Measurements from ENCODE around the gene PMPCB.
"Not testable (repeated sequence)": the region's sequence is repeated elsewhere in the genome, so short reads cannot be mapped to it uniquely, and the experiment has no call there.

Gene PMPCB, protein sequence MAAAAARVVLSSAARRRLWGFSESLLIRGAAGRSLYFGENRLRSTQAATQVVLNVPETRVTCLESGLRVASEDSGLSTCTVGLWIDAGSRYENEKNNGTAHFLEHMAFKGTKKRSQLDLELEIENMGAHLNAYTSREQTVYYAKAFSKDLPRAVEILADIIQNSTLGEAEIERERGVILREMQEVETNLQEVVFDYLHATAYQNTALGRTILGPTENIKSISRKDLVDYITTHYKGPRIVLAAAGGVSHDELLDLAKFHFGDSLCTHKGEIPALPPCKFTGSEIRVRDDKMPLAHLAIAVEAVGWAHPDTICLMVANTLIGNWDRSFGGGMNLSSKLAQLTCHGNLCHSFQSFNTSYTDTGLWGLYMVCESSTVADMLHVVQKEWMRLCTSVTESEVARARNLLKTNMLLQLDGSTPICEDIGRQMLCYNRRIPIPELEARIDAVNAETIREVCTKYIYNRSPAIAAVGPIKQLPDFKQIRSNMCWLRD

DNA sequence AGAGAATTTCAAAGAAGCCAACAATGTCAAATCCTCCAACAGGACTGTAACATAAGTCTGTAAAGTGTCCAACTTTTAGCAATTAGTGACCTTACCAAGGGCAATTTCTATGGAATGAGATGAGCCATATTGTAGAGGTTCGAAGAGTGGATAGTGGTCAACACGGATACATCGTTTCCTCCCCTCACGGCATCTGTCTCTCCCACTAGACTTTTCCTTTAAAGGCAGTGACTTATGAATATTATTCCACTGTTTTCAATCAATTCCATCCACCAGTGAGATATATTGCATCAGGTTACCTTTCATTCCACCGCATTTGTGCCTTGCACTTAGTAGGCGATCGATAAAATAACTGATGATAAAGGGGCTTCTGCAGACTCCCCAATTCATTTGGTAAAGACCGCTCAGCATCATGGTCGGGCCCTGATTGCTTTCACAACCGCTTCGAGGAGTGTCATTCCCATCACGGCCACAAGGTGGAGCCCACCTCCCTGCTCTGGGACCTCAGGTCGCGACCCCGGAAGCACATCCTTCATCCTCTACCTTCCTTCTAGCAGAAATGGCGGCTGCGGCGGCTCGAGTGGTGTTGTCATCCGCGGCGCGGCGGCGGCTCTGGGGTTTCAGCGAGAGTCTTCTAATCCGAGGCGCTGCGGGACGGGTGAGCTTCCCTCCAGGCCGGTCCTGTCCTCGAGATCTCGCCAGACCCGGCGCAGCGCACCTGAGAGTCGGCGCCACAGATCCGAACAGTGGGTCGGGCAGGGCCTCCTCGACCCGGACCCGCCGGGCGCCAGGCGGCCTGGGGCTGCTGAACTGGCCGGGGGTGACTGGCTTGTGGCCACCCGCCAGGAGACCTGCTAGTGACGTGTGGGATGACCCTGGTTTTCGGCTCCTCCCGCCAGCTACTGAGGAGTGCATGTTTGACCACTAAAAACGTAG, at the start of gene PMPCB:
Gene PMPCB (plus strand): TSS at position 535 of the 936 bp plus-strand sequence. CDS start 25 bp downstream, at position 560.
- peak; percentile 95 for DNase-seq (ENCODE audit: low spot score)

DNA sequence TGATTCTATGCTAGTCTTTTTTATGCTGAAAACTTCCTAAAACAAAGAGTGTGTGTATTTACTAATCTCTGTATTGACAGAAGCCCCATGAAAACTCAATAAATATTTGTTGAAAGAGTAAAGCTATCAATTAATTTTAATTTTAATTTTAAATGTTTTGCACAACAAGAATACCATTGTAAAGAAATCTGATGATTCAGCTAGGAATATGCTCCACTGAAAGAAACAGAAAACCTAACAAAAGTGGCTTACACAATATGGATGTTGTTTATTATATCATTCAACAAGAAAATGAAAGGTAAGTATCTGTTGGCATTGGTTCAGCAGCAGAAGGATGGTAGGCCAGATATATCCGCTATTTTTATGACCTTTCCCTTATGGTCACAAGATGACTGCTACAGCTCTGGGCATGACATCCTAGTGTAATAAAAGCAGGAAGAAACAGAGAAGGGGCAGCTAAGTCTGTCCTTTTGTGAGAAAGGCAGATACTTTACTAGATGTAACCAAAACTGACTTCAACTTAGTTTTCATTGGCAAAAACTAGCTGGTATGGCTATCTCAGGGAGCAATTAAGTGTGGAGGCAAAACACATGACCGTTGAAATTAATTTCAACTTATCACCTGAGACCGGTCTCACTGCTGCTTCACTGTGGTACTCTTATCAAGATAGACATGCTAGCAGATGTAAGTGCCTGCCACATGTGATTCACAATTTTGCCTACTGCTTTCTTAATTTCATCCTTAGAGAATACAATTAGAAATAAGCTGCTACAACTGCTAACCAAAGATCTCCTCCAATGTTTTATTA, 43.3 kb upstream of the PMPCB start:
- DNase-seq (ENCODE audit: low spot score), result not testable (repeated sequence)

DNA sequence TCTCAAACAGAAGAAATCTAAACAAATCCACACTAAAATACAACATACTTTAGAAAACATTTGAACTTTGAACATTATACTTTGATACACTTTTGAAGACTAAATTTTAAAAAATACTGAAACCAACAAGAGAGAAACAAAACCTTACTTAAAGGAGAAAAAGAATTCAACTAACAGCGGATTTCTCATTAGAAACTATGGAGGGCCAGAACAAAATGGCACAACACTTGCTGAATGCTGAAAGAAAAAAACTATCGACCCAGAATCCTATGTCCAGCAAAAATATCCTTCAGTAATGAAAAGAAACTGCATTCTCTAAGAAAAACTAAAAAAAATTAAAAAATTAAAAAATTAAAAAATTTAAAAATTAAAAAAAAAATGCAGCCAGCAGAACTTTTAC, 33.2 kb upstream of the PMPCB start:
- DNase-seq (ENCODE audit: low spot score), result not testable (repeated sequence)

DNA sequence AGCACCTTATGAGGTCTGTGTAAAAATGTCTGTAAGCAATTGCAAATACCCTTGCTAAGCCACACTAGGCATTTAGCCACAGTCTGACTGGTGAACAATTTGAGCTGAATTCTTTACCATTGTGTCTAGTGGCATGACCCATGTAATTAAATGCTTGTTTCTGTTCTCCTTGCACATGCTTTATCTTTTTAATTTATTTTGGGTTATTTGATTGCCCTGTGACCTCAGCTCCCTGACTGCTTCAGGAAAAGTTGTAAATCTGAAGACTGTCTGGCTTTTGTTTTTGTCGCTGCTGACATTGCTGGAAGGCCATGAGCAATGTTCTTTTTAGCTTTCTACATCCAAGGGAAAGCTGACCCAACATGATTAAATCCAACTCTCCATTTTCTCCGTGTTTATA, 31.0 kb upstream of the PMPCB start:
- not testable (repeated sequence) for DNase-seq (ENCODE audit: low spot score)

- not testable (repeated sequence) for DNase-seq (ENCODE audit: low spot score)
These were observed 23.9 kb upstream of the PMPCB start for GRCh38 chr7:103273374-103273773.

GRCh38 chr7:103274867-103275266, 22.4 kb upstream of the PMPCB start:
- not testable (repeated sequence) for DNase-seq (ENCODE audit: low spot score)

- DNase-seq (ENCODE audit: low spot score), result not testable (repeated sequence)
These were observed 19.0 kb upstream of the PMPCB start for GRCh38 chr7:103278195-103278594.

GRCh38 chr7:103279636-103279962, 17.6 kb upstream of the PMPCB start:
- not testable (repeated sequence) for DNase-seq (ENCODE audit: low spot score)

DNA sequence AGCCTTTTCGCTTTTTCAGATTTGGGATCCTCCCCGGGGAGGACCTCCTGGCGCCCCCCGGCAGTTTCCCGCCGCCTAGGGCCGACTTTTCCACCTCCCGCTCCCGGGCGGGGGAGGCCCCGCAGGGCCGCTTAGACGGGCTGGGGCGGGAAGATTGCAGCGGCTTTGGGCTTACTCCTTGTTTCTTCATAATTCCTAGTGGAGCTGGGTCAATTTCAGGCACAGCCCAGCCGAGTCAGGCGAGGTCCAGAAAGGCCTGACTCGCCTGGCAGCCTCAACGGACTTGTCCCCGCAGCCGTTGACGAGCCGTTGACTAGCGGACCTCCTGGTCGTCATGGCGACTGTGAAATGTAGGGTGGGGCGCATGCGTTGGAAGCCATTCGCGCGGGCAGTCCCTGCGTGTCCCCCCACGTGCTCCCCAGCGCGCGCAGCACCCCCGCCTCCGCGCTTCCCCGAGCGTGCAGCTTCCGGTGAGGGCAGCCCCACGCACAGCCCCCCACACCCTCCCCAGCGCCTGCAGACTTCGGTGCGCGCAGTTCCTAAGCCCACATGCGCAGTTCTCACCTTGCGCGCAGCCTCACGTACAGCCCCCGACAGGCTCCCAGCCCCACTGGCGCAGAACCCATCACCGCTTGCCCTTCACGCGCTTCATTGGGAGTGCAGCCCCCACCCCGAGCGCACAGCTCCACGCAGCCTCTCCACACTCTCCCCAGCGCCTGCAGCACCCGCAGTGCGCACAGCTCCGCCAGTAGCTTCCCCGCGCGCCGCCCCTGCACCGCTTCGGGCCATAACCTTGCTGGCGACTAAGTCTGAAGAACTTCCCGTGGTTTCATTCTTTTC, 17.1 kb upstream of the PMPCB start:
- not testable (repeated sequence) for DNase-seq (ENCODE audit: low spot score)

DNA sequence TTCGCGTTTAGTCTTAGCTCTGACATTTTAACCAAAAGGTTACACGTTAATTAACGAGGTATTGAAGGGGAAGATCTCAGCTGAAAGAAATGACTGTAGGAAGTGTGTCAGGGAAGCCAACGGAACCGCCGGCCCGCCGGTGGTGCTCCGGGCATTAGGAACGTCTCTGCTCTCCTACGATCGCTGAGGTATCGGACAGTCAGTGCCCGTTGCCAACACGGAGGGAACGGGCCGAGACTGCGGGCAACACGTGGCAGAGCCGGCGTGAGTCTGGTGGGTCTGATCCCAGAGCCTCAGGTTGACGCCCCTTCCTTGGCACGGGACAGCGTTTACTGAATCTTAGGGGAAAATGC, 16.5 kb upstream of the PMPCB start:
- not testable (repeated sequence) for DNase-seq (ENCODE audit: low spot score)

DNA sequence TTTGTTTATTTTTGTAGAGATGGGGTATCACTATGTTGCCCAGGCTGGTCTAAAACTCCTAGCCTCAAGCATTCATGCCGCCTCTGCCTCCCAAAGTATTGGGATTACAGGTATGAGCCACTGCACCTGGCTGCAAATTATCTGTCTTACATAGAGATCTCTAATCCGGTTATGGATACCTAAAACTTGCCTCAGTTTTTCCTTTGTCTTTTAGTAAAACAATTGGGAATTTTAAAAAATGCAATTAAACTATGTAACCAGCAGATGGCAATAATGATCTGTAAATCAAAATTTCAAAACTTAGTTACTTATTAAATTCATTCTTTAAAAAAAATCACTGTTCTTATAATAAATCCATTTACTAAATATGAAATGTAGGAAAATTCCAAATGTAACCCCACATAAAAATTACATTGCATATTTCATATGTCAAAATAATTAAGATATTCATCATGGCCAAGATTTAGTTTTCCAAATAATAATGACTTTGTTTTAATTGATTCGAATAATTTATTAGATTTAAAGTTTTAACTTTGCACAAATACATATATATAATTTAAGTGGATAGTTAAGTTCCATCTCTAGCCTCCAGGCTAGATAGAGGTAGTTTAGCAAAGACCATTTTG, 14.3 kb upstream of the PMPCB start:
- DNase-seq (ENCODE audit: low spot score), result not testable (repeated sequence)

GRCh38 chr7:103292122-103292521, 5.1 kb upstream of the PMPCB start:
- no peak for DNase-seq (ENCODE audit: low spot score)

- DNase-seq (ENCODE audit: low spot score), result no peak
These were observed 3.7 kb upstream of the PMPCB start for GRCh38 chr7:103293526-103293925.

GRCh38 chr7:103297837-103298179, 573 bp downstream of the PMPCB start:
- DNase-seq (ENCODE audit: low spot score), result no peak

- DNase-seq (ENCODE audit: low spot score), result no peak
These were observed 2.4 kb downstream of the PMPCB start for GRCh38 chr7:103299660-103300059.

DNA sequence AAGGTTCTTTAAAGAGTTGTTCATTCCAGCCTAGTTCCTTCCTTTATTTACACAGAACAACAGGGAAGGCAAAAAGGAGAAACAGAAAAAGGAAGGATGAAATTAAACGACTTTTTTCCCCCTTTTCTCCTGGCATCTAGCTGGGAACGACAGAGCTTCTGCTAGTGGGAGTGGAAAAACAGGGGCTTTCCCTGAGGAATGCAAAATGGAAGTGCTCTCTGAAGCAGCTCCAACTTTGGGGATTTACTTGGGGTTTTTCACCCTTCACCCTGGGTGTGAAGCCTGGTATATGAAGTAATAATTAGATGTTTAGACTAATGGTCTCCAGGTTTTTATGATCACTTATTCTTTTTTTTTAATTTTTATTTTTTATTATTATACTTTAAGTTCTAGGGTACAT, 4.2 kb downstream of the PMPCB start:
- no peak for DNase-seq (ENCODE audit: low spot score)

GRCh38 chr7:103307503-103308231, 10.4 kb downstream of the PMPCB start:
- DNase-seq (ENCODE audit: low spot score), result no peak

GRCh38 chr7:103314852-103315251, 17.6 kb downstream of the PMPCB start:
- DNase-seq (ENCODE audit: low spot score), result no peak

DNA sequence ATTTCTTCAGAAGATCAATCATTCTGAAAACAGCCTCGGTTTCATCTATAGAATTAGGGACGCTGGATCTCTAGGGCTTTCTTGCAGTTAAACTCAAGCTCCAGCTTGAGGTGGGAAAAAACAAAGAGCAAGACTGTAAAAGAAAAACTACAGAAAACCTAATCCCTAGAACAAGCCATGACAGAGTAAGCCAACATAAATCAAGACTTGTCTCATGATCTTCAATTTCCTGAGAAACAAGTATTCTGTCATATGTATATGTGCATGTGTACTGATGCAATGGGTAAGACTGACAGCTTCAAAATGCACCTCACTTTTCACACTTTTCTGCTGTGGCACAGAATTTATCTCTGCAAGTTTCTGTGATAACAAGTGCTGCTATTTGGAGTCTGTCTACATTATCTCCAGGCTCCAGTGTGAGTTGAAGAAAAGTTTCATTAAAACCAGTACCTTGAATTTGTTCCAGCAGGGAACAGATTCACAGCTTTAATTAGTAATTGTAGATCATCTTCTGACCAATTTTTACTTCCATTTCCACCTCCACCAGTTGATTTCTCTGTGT, 19.2 kb downstream of the PMPCB start:
- no peak for DNase-seq (ENCODE audit: low spot score)

- DNase-seq (ENCODE audit: low spot score), result no peak
These were observed 19.8 kb downstream of the PMPCB start for GRCh38 chr7:103317009-103317408.
